Activated CD8-positive, alpha-beta memory T cell treated with anti-CD3 and anti-CD28 coated beads, Interleukin-2, amount 50 U/mL, for 4 hours (primary cell): Measurements from ENCODE around the gene SLC6A20.

ENCODE experiments used
- DNase-seq: peaks from one replicate; pipeline ENCODE4 v3.0.0-alpha.2; 2020

The SLC6A20 gene

DNA sequence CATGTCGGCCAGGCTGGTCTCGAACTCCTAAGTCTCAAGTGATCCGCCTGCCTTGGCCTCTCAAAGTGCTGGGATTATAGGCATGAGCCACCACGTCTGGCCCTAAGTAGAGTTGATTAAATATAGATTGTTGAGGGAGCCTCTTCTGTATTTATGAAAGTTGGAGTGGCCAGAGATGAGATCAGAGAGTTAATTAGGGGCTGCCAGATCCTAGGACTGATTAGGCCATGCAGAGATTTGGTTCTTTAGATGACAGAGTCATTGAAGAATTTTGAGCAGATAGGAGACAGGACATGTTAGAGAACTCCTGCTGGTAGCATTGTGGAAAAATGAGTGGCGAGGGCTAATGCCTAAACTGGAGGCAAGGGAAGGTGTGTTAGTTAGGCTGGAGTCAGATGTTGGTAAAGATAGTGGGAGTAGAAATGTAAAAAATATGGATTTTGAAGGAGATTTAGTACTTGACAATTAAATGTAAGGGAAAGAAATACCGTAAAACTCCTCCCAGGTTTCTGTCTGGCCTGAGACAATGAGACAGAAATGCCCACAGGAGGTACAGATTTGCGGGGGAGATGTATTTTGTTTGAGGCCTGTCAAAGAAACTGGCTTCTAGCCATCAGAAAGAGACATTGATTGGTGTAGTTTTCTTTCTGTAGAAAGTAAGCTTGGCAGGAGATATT, 83.8 kb downstream of the SLC6A20 start:
- no peak for DNase-seq

DNA sequence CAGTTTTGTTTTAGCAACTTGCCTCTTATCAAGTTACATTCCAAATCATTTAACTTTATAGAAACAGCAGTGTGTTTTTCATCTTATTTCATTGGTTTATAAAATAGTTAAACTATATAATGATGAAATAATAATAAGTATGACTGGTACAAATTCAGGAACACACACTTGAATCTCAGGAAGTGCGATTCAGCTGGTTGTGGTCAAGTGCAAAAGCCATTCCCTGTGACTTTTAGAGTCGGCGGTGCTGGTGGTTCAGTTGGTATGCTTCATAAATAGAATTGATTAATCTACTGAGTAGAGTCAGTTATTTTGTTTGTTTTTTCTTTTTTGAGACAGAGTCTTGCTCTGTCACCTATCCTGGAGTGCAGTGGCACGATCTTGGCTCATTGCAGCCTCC, 84.4 kb downstream of the SLC6A20 start:
- no peak for DNase-seq

- no peak for DNase-seq
Observed at GRCh38 chr3:45705839-45706808, 90.2 kb downstream of the SLC6A20 start.
